Neuronal stem cell (in vitro differentiated cells): Measurements from ENCODE around the gene LATS1.
"Not testable (repeated sequence)": the region's sequence is repeated elsewhere in the genome, so short reads cannot be mapped to it uniquely, and the experiment has no call there.

Experiments used
- DNase-seq: peaks from one replicate; pipeline ENCODE4 v3.0.0-alpha.2; 2013; ENCODE audit warnings: low spot score
- H2AFZ ChIP-seq: one replicate; pipeline ENCODE4 v1.6.1; 2013; ENCODE audit warnings: mild to moderate bottlenecking, low read length, inconsistent platforms
- H2AK5ac ChIP-seq: 2 replicates; pipeline ENCODE4 v1.6.1; 2013; ENCODE audit warnings: low read depth, mild to moderate bottlenecking, inconsistent platforms, low read length, moderate library complexity, mixed read lengths
- H2BK120ac ChIP-seq: 2 replicates; pipeline ENCODE4 v1.6.1; 2013; ENCODE audit warnings: low read depth, mild to moderate bottlenecking, inconsistent platforms, low read length, moderate library complexity, mixed read lengths
- H2BK12ac ChIP-seq: one replicate; pipeline ENCODE4 v1.6.1; 2013; ENCODE audit warnings: low read length, inconsistent platforms
- H2BK15ac ChIP-seq: 2 replicates; pipeline ENCODE4 v1.6.1; 2013; ENCODE audit warnings: mild to moderate bottlenecking, low read length, inconsistent platforms, mixed read lengths
- H2BK5ac ChIP-seq: one replicate; pipeline ENCODE4 v1.6.1; 2013; ENCODE audit warnings: inconsistent platforms, mild to moderate bottlenecking, low read length, moderate library complexity
- H3K14ac ChIP-seq: one replicate; pipeline ENCODE4 v1.6.1; 2013; ENCODE audit warnings: low read length, inconsistent platforms
- H3K18ac ChIP-seq: 2 replicates; pipeline ENCODE4 v1.6.1; 2013; ENCODE audit warnings: low read length, inconsistent platforms
- H3K23ac ChIP-seq: 2 replicates; pipeline ENCODE4 v1.6.1; 2013; ENCODE audit warnings: low read depth, mild to moderate bottlenecking, mixed read lengths, low read length, inconsistent platforms; ENCODE audit not compliant: poor library complexity
- H3K27ac ChIP-seq: replicated peaks from 3 replicates; pipeline ENCODE4 v1.5.1; 2013; ENCODE audit warnings: low read length, inconsistent platforms
- H3K27me3 ChIP-seq, 3 experiments: 2 replicates each; pipeline ENCODE4 v1.6.1; 2013; ENCODE audit warnings: low read length in 3 of 3, mild to moderate bottlenecking in 2 of 3, inconsistent platforms in 1 of 3, low read depth in 1 of 3, mixed read lengths in 1 of 3, moderate library complexity in 1 of 3; ENCODE audit not compliant: control insufficient read depth in 3 of 3, insufficient read depth in 3 of 3
- H3K36me3 ChIP-seq, 2 donors: replicated peaks in 1 of 2; 2 replicates each; pipeline ENCODE4 v1.6.1; 2013; ENCODE audit warnings: low read length in 2 of 2; ENCODE audit not compliant: control insufficient read depth in 2 of 2, insufficient read depth in 2 of 2
- H3K4ac ChIP-seq: 2 replicates; pipeline ENCODE4 v1.6.1; 2013; ENCODE audit warnings: inconsistent platforms, mild to moderate bottlenecking, low read length, moderate library complexity
- H3K4me1 ChIP-seq, 2 donors: 1 replicate in 1 of 2; 2 replicates in 1 of 2; pipeline ENCODE4 v1.6.1; 2013; ENCODE audit warnings: low read length in 2 of 2, low read depth in 1 of 2; ENCODE audit not compliant: control insufficient read depth in 2 of 2, insufficient read depth in 1 of 2
- H3K4me2 ChIP-seq: one replicate; pipeline ENCODE4 v1.6.1; 2013; ENCODE audit warnings: mild to moderate bottlenecking, low read length, inconsistent platforms; ENCODE audit not compliant: insufficient read depth, poor library complexity, severe bottlenecking
- H3K4me3 ChIP-seq, 2 donors: 2 replicates each; pipeline ENCODE4 v1.5.1; 2013; ENCODE audit warnings: low read length in 2 of 2, mild to moderate bottlenecking in 2 of 2, inconsistent platforms in 1 of 2, moderate library complexity in 1 of 2
- H3K79me1 ChIP-seq: one replicate; pipeline ENCODE4 v1.6.1; 2013; ENCODE audit warnings: low read depth, mild to moderate bottlenecking, inconsistent platforms, low read length, moderate library complexity
- H3K9ac ChIP-seq: one replicate; pipeline ENCODE4 v1.6.1; 2013; ENCODE audit warnings: mild to moderate bottlenecking, low read depth, low read length, inconsistent platforms; ENCODE audit not compliant: poor library complexity
- H3K9me3 ChIP-seq, 2 donors: replicated peaks in 1 of 2; 2 replicates each; pipeline versions ENCODE3 to v1.6.1; 2013; ENCODE audit warnings: low read length in 2 of 2, mild to moderate bottlenecking in 2 of 2, inconsistent platforms in 1 of 2, low read depth in 1 of 2, mixed read lengths in 1 of 2, moderate library complexity in 1 of 2; ENCODE audit not compliant: control insufficient read depth in 2 of 2, insufficient read depth in 1 of 2
- H4K8ac ChIP-seq: one replicate; pipeline ENCODE4 v1.6.1; 2013; ENCODE audit warnings: low read depth, mild to moderate bottlenecking, inconsistent platforms, low read length, moderate library complexity
- H4K91ac ChIP-seq: one replicate; pipeline ENCODE4 v1.6.1; 2013; ENCODE audit warnings: low read length, low read depth, mild to moderate bottlenecking, inconsistent platforms; ENCODE audit not compliant: poor library complexity
- WGBS, 2 donors: extraction: QIAGEN DNeasy Blood & Tissue Kit; methylation state at CpG; one replicate each; pipeline ENCODE4 v1.1.7; 2013; ENCODE audit warnings: missing lambda C conversion rate in 2 of 2, mixed read lengths in 1 of 2; ENCODE audit not compliant: insufficient read length in 2 of 2, insufficient replicate concordance in 1 of 2; ENCODE audit errors: extremely low coverage in 2 of 2; 5-methylcytosine and 5-hydroxymethylcytosine counted together

The LATS1 gene

GRCh38 chr6:149752600-149753373 is 34.9 kb upstream of the LATS1 start:
- Histone ChIP-seq H3K14ac (no peak overlapping the region), H3K4me3 (no peak overlapping the region), H3K4me2 (no peak overlapping the region), H3K36me3 (no peaks in the 10 kb centered on the region), H3K9me3 (peaks cover 0 to 2% of the 10 kb centered on the region in 2 donors), H2BK5ac (no peak overlapping the region), H2AFZ (no peak overlapping the region), H3K27ac (no peak overlapping the region), H3K27me3 (no peaks in the 10 kb centered on the region), H2BK15ac (no peak overlapping the region), H4K8ac (no peak overlapping the region), H2AK5ac (no peak overlapping the region), H3K4me1 (peaks cover 0 to 3% of the 10 kb centered on the region in 2 donors), H3K18ac (no peak overlapping the region), H4K91ac (no peak overlapping the region), H2BK12ac (no peak overlapping the region), H3K79me1 (peaks cover 8% of the 10 kb centered on the region), H2BK120ac (no peak overlapping the region), H3K9ac (no peak overlapping the region), H3K4ac (no peak overlapping the region), H3K23ac (no peak overlapping the region)
- WGBS, 2 donors, result no CpG with 5 or more reads among the region's 4 CpGs
- DNase-seq, result no peak

- not testable (repeated sequence) for H2BK12ac ChIP-seq, H3K14ac ChIP-seq, H4K91ac ChIP-seq, H3K9ac ChIP-seq, H3K9me3 ChIP-seq, H3K4ac ChIP-seq, H2AFZ ChIP-seq, DNase-seq, H2AK5ac ChIP-seq, H3K18ac ChIP-seq, H3K27ac ChIP-seq, H2BK15ac ChIP-seq, H3K4me2 ChIP-seq, H3K23ac ChIP-seq, H4K8ac ChIP-seq, H3K79me1 ChIP-seq, H2BK5ac ChIP-seq, H3K4me3 ChIP-seq, H2BK120ac ChIP-seq, H3K4me1 ChIP-seq, H3K36me3 ChIP-seq, H3K27me3 ChIP-seq
- no CpG with 5 or more reads among the region's 5 CpGs for whole genome bisulfite sequencing, 2 donors
Measured at GRCh38 chr6:149751920-149752319, 34.0 kb upstream of the LATS1 start.

GRCh38 chr6:149751239-149751638 is 33.3 kb upstream of the LATS1 start:
- Histone ChIP-seq H2BK12ac (no peak overlapping the region), H3K18ac (no peak overlapping the region), H4K8ac (no peak overlapping the region), H3K23ac (no peak overlapping the region), H2BK15ac (no peak overlapping the region), H3K27me3 (no peaks in the 10 kb centered on the region), H3K27ac (no peak overlapping the region), H4K91ac (no peak overlapping the region), H3K4me3 (no peak overlapping the region), H2BK120ac (no peak overlapping the region), H3K4ac (no peak overlapping the region), H2AK5ac (no peak overlapping the region), H2BK5ac (no peak overlapping the region), H3K79me1 (peaks cover 8% of the 10 kb centered on the region), H3K9ac (no peak overlapping the region), H3K4me2 (no peak overlapping the region), H3K4me1 (peaks cover 0 to 6% of the 10 kb centered on the region in 2 donors), H3K14ac (no peak overlapping the region), H3K36me3 (no peaks in the 10 kb centered on the region), H3K9me3 (peaks cover 0 to 2% of the 10 kb centered on the region in 2 donors), H2AFZ (no peak overlapping the region)
- no peak for DNase-seq
- no CpG with 5 or more reads among the region's 8 CpGs for WGBS, 2 donors

GRCh38 chr6:149750136-149750609 is 32.3 kb upstream of the LATS1 start:
- Histone ChIP-seq H3K23ac (peak overlapping the region; percentile 100), H2BK120ac (no peak overlapping the region), H4K8ac (no peak overlapping the region), H3K27me3 (no peaks in the 10 kb centered on the region), H3K9me3 (peaks cover 0 to 2% of the 10 kb centered on the region in 2 donors), H2AK5ac (peak overlapping the region; percentile 70), H3K79me1 (peaks cover 10% of the 10 kb centered on the region), H2BK15ac (no peak overlapping the region), H3K4ac (peak overlapping the region; percentile 84), H2BK5ac (peak overlapping the region; percentile 88), H3K14ac (peak overlapping the region; percentile 85), H3K4me2 (peak overlapping the region; percentile 89), H3K4me1 (peaks cover 0 to 6% of the 10 kb centered on the region in 2 donors), H4K91ac (no peak overlapping the region), H3K36me3 (no peaks in the 10 kb centered on the region), H2BK12ac (no peak overlapping the region), H3K4me3 (peak overlapping the region; percentile 75 to 96), H2AFZ (peak overlapping the region; percentile 100), H3K27ac (peak overlapping the region; percentile 92), H3K18ac (peak overlapping the region; percentile 97), H3K9ac (peak overlapping the region; percentile 95)
- WGBS, 2 donors, result no CpG with 5 or more reads among the region's 25 CpGs
- peak; percentile 49 for DNase-seq
